GM12891 (cell line): ENCODE measurements around the gene WDR90.
A peak's percentile ranks its signal among the peaks of the same experiment; 100 is the strongest.

ENCODE experiments used
- DNase-seq: peaks from one replicate; pipeline ENCODE4 v3.0.0; 2011; ENCODE audit warnings: low spot score; ENCODE audit not compliant: insufficient read length
- FAIRE-seq: peaks from 2 replicates; lab custom pipeline; 2011; peaks lifted over from hg19 to GRCh38; lab: Jason Lieb, UNC
- PAX5 ChIP-seq: IDR thresholded peaks from 2 replicates; pipeline ENCODE4 v1.6.1; 2011; ENCODE audit warnings: low read length, moderate library complexity, mild to moderate bottlenecking; ENCODE audit not compliant: insufficient read depth, severe bottlenecking
- POLR2A ChIP-seq: IDR thresholded peaks from 2 replicates; pipeline ENCODE4 v1.6.1; 2011; ENCODE audit warnings: low read depth, low read length, control low read depth
- POLR2AphosphoS5 ChIP-seq: IDR thresholded peaks from 2 replicates; pipeline ENCODE4 v1.6.1; 2011; ENCODE audit warnings: low read depth, low read length, control low read depth
- POU2F2 ChIP-seq: IDR thresholded peaks from 2 replicates; pipeline ENCODE4 v1.6.1; 2011; ENCODE audit warnings: low read depth, mild to moderate bottlenecking, control low read depth, low read length, moderate library complexity
- SPI1 ChIP-seq: IDR thresholded peaks from 2 replicates; pipeline ENCODE4 v1.6.1; 2011; ENCODE audit warnings: low read depth, low read length, control low read depth
- TAF1 ChIP-seq: IDR thresholded peaks from 2 replicates; pipeline ENCODE4 v1.6.1; 2011; ENCODE audit warnings: low read depth, low read length, control low read depth

Gene WDR90

DNA sequence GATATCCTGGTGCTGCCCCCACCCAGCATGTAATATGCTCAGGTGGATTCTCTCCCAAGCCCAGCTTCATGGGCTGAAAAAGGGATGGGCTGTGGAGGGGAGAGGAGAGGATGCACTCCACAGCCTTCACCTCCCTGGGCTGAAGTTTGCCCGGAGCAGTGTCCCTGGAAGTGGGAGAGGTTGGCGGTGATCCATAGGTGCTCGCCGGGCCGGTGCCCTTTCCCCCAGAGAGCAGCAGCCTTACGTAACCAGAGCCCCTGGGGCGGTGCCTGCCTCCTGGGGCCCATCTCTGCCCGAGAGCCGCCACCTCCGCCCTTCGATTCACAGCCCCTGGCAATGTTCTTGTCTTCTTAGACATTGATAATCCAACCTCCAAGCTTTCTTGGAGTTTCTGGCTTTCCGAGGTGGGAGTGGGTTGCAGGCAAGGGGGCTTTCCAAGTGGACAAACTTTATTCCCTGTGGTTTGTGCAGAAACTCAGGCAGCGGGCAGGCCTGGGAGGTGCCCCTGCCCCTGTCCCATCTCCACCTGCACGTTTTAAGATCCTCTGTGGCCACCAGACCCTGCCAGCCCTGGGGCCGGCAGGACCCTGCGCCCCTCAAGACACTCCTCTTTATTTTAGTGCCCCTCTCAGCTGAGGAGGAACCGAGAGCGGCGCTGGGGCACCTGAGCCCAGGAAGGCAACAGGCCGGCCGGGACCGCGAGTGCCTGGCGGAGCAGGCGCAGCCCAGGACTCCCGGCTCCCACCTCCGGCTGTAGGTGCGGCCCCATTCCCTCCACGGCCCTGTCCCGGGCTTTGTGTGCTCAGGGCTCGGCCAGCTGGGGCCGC, 3.1 kb upstream of the WDR90 start:
- FAIRE-seq (no peak), DNase-seq (no peak)
- no peak for TF ChIP-seq SPI1
- TF ChIP-seq TAF1, result no peak
- TF ChIP-seq PAX5, result no peak
- no peak for TF ChIP-seq POLR2A
- no peak for TF ChIP-seq POLR2AphosphoS5
- TF ChIP-seq POU2F2, result no peak

DNA sequence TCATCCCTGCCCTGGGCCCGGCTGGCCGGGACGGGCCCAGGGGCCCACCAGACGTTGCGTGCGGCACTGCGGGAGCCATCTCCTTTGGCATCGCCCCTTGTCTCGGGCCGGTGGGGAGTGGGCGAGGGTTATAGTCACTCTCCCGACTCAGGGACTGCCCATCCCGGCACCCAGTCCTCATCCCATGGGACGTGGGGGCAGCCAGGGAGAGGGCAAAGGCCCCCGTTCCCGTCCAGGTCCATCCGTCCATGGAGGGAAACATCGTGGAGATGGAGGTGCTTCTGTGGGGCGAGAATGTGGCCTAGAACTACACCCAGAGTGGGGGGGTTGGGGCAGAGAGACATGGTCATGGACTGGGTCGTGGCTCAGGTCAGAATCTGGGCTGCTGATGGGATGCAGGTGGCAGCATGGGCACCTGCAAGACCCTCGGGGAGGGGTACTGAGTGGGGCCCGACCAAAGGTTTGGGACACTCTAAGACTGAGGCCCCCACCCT, 2.4 kb upstream of the WDR90 start:
- TF ChIP-seq POU2F2 (no peak), POLR2AphosphoS5 (0 out of 2 replicates have a peak, but pooled peaks have one; percentile 33)
- DNase-seq (no peak), FAIRE-seq (no peak)

DNA sequence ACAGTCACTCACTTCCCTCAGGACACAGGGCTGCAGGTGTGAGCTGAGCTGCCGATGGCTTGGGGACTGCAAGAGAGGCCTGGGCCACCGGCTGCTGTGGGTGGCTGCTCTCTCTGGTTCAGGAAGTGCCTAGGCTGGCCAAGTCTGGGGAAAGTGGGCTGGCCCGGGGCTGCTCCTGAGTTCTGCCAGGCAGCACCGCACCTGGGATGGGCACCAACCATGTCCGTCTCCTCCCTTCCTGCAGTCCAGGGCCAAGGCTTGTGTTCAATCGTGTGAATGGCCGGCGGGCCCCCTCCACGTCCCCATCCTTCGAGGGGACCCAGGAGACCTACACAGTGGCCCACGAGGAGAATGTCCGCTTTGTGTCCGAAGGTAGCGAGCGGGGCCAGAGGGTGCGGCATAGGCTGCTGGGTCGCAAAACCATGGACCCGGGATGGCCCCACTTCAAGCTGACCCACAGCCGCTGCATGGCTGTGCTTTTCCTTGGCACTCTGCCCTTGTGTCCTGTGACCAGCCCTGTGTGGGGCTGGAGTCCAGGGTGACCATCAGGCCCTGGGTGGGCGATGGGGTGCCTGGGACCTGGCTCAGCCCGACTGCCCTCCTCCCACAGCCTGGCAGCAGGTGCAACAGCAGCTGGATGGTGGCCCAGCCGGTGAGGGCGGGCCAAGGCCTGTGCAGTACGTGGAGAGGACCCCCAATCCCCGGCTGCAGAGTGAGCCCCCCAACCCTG, 1.8 kb upstream of the WDR90 start:
- FAIRE-seq (no peak), DNase-seq (no peak)
- 0 out of 2 replicates have a peak, but pooled peaks have one; percentile 13 for TF ChIP-seq POLR2AphosphoS5
- TF ChIP-seq TAF1, result no peak
- TF ChIP-seq SPI1, result no peak

DNA sequence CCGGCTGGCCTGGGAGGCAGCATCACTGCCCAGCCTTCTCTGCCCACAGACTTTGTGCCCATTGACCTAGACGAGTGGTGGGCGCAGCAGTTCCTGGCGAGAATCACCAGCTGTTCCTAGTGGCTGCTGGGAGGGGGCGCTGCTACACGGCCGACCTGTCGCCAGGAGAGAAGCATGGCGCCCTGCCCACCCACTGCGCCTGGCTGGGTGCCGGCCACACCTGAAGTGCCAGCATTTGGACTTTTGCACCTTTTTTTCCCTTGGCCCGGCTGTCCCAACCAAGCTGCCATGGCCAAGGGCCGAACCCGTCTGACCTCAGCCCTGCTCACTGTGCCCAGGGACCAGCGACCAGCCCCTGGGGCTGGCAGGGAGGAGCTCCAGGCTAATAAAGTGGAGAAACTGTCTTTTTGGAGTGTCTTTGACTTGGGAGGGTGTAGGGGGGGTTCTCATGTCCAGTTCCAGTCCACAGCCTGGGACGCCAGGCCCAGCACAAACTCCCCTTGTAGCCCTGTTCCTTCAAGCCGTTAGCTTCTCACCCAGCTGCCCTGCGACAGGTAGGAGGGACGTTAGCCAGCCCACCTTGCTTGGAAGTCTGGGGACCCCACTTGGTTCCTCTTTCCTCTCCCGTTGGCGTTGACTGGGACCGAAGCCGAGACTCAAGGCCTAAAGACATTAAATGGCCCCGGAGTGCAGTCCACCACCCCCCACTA, 939 bp upstream of the WDR90 start:
- DNase-seq (peak; percentile 72), FAIRE-seq (no peak)
- no peak; the same call in 1 of the 2 replicates for TF ChIP-seq POLR2AphosphoS5
- TF ChIP-seq POU2F2, result no peak
- TF ChIP-seq TAF1, result no peak
- no peak for TF ChIP-seq SPI1
- TF ChIP-seq PAX5, result no peak
- TF ChIP-seq POLR2A, result no peak

- DNase-seq (peak; percentile 72), FAIRE-seq (peak; percentile 60)
These were observed 466 bp downstream of the WDR90 start for GRCh38 chr16:649631-650030.

DNA sequence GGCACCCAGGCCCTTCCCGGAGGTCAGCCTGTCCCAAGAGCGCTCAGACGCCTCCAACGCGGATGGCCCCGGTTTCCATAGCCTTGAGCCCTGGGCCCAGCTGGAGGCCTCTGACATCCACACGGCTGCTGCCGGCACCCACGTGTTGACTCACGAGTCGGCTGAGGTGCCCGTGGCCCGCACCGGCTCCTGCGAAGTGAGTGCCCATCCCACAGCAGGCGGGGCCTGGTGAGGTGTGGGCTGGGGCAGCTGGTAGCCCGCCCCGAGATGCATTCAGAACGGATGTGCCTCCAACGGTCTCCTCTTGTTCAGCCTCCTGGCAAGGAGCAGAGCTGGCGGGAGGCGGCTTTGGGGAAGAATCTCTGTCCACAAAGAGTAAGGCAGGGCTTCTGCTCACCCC, 2.7 kb downstream of the WDR90 start:
- DNase-seq, result no peak
- no peak for FAIRE-seq
- TF ChIP-seq POLR2A (no peak), TAF1 (no peak), SPI1 (no peak), POLR2AphosphoS5 (no peak), PAX5 (no peak), POU2F2 (no peak)

More at GRCh38 chr16:649631-650030, 466 bp downstream of the WDR90 start:
- TF ChIP-seq SPI1 (no peak), POLR2A (no peak), POU2F2 (no peak), TAF1 (no peak), POLR2AphosphoS5 (no peak), PAX5 (no peak)

GRCh38 chr16:652454-653305, 3.5 kb downstream of the WDR90 start:
- no peak for TF ChIP-seq POU2F2
- TF ChIP-seq POLR2A, result no peak
- DNase-seq (no peak), FAIRE-seq (no peak)

DNA sequence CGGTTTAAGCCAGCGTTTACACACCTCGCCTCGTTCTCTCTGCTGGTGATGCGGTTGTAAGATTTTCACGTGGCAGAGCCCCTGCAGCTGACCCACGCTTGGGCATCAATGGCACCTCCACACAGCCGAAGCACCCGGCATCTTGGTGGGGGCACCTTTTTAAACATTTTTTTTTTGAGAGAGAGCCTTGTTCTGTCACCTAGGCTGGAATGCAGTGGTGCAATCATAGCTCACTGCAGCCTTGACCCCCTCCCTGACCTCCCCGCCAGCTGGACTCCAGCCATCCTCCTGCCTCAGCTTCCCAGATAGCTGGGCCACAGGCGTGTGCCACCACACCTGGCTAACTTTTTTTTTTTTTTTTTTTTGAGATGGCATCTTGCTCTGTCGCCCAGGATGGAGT, 4.9 kb downstream of the WDR90 start:
- TF ChIP-seq POLR2AphosphoS5 (no peak), TAF1 (no peak), POU2F2 (no peak), POLR2A (no peak), SPI1 (no peak), PAX5 (no peak)
- FAIRE-seq (no peak), DNase-seq (no peak)

DNA sequence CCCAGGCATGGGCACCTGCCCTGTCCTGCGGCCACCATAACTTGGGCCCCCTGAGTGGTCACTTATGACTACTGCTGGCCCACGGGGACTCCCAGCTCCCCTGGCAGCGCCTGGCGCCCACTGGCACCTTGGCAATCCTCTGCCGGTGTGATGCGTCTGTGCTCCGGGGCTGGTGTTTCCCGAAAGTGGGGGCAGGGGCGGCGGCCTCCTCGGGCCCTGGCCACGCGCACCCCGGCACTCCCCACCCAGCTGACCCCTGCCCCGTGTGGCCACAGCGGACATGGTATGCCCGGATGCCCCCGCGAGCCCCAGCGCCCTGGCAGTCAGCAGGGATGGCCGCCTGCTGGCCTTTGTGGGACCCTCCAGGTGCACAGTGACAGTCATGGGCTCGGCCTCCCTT, 8.3 kb downstream of the WDR90 start:
- FAIRE-seq (no peak), DNase-seq (no peak)
- no peak for TF ChIP-seq POLR2AphosphoS5
- no peak for TF ChIP-seq SPI1
- TF ChIP-seq TAF1, result no peak
